ENCODE measurements around the gene SETX.

The SETX gene

GRCh38 chr9:132239518-132239917 is 115.3 kb downstream of the SETX start:
- DNase-seq, result no peak

GRCh38 chr9:132238992-132239391 is 115.8 kb downstream of the SETX start:
- DNase-seq, result no peak

- DNase-seq, result no peak
Measured at GRCh38 chr9:132238026-132238972, 116.5 kb downstream of the SETX start.

DNA sequence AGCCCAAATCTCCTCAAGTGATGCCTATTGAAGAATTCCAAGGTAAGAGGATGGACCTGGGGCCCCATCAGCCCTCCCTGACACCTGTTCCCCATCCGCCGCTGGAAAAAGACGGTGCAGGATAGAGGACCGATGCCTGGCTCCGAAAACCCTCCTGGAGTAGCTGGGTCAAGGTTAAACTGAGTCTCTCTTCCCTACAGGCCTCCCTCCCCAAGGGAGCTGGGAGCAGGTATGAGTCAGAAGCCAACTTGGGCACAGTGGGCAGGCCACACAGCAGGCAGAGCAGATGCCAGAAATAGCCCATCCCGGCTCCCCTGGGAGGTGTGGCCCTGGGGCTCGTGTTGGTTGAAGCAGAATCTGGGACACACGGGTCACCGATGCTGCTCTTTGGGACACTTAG is 117.3 kb downstream of the SETX start:
- DNase-seq, result no peak

GRCh38 chr9:132236662-132237311 is 118.0 kb downstream of the SETX start:
- DNase-seq, result no peak

DNA sequence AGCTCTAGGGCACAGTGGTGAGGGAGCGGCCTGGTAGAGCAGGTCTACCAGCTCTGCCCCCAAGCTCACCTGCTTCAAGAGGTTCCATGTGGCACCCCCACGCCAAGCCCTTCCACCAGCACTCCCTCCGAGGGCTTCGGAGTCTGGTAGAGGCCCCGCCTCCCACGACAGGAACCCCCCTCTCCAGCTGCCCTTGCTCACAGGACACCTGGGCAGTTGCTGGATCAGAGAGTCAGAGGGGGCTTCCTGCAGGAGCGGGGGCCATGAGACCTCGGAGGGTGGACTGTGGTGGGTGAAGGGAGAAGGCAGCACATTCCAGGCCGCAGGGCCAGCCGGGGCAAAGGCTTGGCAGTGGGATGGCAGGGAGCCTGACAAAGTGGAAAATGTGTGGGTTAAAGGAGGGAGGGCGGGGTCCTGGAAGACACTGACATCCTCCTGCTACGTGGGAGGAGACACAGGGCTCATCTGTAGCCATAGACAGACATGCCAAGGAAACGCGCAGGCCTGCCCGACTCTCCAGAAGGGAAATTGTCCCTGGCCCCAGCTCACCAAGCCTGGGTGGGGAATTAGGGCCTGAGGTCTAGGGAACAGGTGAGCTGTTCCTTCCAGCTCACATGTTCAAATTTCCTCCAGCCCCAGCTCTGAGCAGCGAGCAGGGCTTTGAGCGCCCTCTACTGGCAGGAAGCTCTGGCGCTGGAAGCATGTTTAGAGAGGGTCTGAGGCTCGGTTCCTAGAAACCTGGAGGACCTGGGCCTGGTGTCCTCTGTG is 118.7 kb downstream of the SETX start:
- DNase-seq, result no peak

- no peak for DNase-seq
Measured at GRCh38 chr9:132235125-132235524, 119.7 kb downstream of the SETX start.

GRCh38 chr9:132234535-132234934 is 120.3 kb downstream of the SETX start:
- DNase-seq, result no peak

GRCh38 chr9:132233138-132233537 is 121.6 kb downstream of the SETX start:
- no peak for DNase-seq

- no peak for DNase-seq
Measured at GRCh38 chr9:132232522-132232921, 122.3 kb downstream of the SETX start.

- DNase-seq, result no peak
Measured at GRCh38 chr9:132231019-132231701, 123.6 kb downstream of the SETX start.

DNA sequence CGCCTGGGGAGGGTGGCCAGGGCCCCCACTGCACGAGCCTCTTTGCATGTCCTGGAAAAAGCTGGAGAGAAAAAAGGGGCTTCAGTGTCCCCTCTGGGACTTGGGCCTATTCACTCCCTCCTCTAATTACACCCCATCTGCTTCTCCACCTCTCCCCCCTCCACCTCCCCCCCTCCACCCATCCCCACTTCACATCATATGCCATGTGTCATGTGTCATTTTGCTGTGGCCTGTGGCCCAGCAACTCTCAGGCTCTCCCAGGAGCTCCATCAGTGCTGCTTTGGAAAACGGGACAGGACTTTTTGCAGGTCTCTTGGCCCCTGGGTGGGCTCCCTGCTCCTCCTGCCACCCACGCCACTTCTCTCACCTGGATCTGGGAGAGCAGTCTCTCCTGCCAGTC is 124.2 kb downstream of the SETX start:
- no peak for DNase-seq

DNA sequence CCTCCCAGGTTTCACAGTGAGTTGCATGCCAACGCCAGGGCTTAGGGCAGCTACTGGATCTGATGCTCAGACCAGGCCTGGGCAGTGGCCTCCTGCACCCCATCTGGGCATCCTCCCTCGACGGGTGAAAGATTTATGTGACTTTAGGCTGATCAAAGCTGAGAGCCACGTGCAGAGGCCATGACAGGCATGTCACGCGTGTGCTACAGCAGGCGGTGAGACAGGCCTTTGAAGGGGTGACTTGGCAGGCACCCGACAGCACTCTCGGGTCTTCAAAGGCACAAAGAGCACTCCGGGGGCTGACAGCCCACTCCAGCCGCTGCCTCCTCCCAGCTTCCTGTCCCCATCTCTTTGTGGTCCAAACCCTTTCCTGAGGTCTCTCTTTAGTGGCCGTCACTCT is 126.7 kb downstream of the SETX start:
- no peak for DNase-seq

- no peak for DNase-seq
Measured at GRCh38 chr9:132226571-132227430, 128.0 kb downstream of the SETX start.

DNA sequence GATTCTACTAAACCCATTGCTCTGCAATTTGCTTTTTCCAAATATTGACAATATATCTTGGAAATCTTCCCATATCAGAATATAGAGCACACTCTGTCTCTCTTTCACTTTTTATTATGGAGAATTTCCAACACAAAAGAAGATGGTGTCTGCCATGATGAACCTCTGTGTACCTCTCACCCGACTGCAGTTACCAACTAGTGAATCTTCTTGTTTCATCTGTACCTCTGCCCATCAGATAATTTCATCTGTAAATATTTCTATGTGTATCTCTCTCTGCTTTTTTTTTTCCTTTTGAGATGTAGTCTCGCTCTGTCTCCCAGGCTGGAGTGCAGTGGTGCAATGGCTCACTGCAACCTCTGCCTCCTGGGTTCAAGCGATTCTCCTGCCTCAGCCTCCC is 130.1 kb downstream of the SETX start:
- DNase-seq, result no peak

DNA sequence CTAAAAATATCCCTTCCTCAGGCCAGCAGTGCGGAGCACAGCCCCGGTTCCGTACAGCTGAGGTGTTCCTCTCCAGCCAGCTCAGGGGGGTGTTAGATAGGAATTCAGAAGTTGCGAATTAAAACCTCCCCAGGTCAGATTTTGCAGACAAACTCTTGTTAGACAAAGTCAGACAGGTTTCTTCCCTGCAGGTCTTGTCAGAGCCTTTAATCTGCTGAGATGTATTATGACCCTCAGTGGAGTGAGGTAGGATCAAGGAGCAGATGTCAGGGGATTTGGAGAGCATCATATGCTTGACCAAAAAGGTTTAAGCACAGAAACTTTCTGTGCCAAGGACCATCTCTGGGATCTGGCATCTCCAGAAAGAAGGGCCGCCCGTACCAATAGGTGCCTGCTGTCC is 132.8 kb downstream of the SETX start:
- no peak for DNase-seq

- DNase-seq, result no peak
Measured at GRCh38 chr9:132218208-132218607, 136.6 kb downstream of the SETX start.

DNA sequence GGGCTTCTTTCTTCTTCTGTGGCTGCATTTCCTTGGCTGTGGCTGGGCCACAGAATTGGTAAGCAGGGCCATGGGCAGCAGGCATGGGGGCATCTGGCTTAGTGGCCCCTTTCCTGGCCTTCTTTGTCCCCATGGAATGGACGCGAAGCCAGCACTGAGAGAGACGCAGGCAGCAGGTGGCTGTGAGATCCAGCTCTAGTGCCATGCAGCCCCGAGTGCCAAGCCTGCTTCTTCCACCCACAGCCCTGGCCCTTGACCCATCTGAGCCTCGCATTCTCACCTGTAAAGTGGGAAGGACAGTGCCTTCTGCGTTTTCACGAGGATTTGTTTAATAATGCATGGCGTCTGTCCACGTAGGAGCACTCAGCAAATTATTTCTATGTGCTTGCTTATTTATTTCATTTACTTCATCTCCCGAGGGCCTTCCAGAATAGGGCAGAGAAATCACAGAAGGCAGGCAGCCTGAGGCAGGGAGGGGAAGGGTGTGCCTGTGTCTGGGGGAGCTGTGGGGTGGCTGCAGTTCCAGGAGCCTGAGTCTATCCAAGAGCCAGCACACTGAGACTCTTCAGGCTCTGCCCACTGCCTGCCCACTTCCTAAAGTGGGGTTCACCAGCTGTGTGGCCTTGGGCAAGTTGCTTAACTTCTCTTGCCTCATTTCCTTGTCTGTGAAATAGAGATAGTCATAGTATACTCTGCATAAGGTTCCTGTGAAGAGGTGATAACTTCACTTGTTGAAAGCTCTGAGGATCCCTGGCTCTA is 137.7 kb downstream of the SETX start:
- no peak for DNase-seq

DNA sequence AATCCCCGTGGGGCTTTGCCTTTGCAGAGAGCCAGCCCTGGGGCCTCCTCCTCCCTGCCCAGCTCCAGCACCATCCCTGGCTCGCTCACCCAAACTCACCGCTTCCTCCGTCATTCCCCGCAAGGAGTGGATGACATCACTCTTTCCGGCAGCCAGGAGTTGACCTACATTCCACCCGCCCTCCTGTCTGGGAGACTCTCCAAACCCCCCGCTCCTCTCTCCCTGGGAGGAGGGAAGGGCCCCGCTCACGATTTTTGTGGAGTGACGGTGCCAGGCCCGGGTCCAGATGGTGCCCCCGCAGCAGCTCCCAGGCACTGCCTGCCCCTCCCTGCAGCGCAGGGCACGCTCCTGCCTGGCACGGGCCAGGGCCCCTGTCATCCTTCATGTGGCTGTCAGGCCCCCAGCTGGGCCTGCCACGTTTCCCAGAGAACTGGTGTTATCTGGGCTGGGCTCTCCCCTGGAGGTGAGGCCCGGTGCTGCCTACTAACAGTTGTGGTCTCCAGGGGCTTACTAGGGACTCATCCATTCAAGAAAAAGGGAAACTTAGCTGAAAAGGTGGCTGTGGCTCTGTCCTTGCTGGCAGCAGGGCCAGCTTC is 140.7 kb downstream of the SETX start:
- no peak for DNase-seq

GRCh38 chr9:132211570-132211969 is 143.2 kb downstream of the SETX start:
- no peak for DNase-seq
